Thyroid gland (tissue), 4 donors: Measurements from ENCODE around the gene ARMC3.

Source experiments
- CTCF ChIP-seq, 6 experiments: fragments of 200-600 bp in 3 of 6; fragments of 450-650 bp in 3 of 6; sonication (generic) in 3 of 6; IDR thresholded peaks; one replicate each; pipeline ENCODE4 v1.5.1; 2016 to 2019; ENCODE audit warnings: antibody characterized with exemption in 6 of 6, mild to moderate bottlenecking in 2 of 6, inconsistent platforms in 1 of 6, moderate library complexity in 1 of 6
- POLR2A ChIP-seq, 2 donors: fragments of 450-650 bp; IDR thresholded peaks; one replicate each; pipeline ENCODE4 v1.6.1; 2017; ENCODE audit warnings: antibody characterized with exemption in 2 of 2, mild to moderate bottlenecking in 2 of 2, moderate library complexity in 1 of 2

- TF ChIP-seq CTCF (IDR thresholded peaks at IDR 0.05) (no peak), POLR2A (IDR thresholded peaks at IDR 0.05) (no peak)
Measured at GRCh38 chr10:23060918-23061317, 133.1 kb downstream of the ARMC3 start.
